GM12874 (cell line): ENCODE measurements around the gene OR2H1.

Experiments
- CTCF ChIP-seq: IDR thresholded peaks from 2 replicates; pipeline ENCODE4 v1.5.1; 2011; ENCODE audit warnings: low read depth, mild to moderate bottlenecking, control low read depth, low read length, moderate library complexity; ENCODE audit not compliant: insufficient read depth

Gene OR2H1

GRCh38 chr6:29466241-29466640 lies 9.3 kb downstream of the OR2H1 start:
- TF ChIP-seq CTCF: no peak

GRCh38 chr6:29474996-29475395 lies 18.0 kb downstream of the OR2H1 start:
- no peak for TF ChIP-seq CTCF

- no peak for TF ChIP-seq CTCF
These were observed 21.0 kb downstream of the OR2H1 start for GRCh38 chr6:29477923-29478450.

- no peak for TF ChIP-seq CTCF
These were observed 21.8 kb downstream of the OR2H1 start for GRCh38 chr6:29478740-29479139.

GRCh38 chr6:29479560-29479959 lies 22.6 kb downstream of the OR2H1 start:
- no peak for TF ChIP-seq CTCF

GRCh38 chr6:29483186-29483585 lies 26.2 kb downstream of the OR2H1 start:
- TF ChIP-seq CTCF: no peak

GRCh38 chr6:29483735-29484134 lies 26.8 kb downstream of the OR2H1 start:
- TF ChIP-seq CTCF: no peak
